ENCODE data around the gene CORIN.

The CORIN gene

GRCh38 chr4:47640911-47641310 lies 197.0 kb downstream of the CORIN start:
- no peak overlapping the region for H3K27ac ChIP-seq
- no peak for TF ChIP-seq CTCF (IDR thresholded peaks at IDR 0.05)
- no peak overlapping the region for H3K4me3 ChIP-seq
- no peak for DNase-seq (ENCODE audit: low spot score)

- no peak overlapping the region for H3K27ac ChIP-seq
- no peak for TF ChIP-seq CTCF (IDR thresholded peaks at IDR 0.05)
- no peak for DNase-seq (ENCODE audit: low spot score)
- no peak overlapping the region for H3K4me3 ChIP-seq
Observed at GRCh38 chr4:47639531-47639930, 198.3 kb downstream of the CORIN start.

GRCh38 chr4:47631161-47631560 lies 206.7 kb downstream of the CORIN start:
- DNase-seq (ENCODE audit: low spot score), result no peak
- H3K27ac ChIP-seq, result no peak overlapping the region

GRCh38 chr4:47624031-47624441 lies 213.8 kb downstream of the CORIN start:
- no peak for DNase-seq (ENCODE audit: low spot score)
- no peak for TF ChIP-seq CTCF (IDR thresholded peaks at IDR 0.05)
- Histone ChIP-seq H3K4me3 (no peak overlapping the region), H3K27ac (no peak overlapping the region)

More at GRCh38 chr4:47631161-47631560, 206.7 kb downstream of the CORIN start:
- no peak overlapping the region for H3K4me3 ChIP-seq
- TF ChIP-seq CTCF (IDR thresholded peaks at IDR 0.05), result no peak

GRCh38 chr4:47621181-47621580 lies 216.7 kb downstream of the CORIN start:
- no peak for TF ChIP-seq CTCF (IDR thresholded peaks at IDR 0.05)
- DNase-seq (ENCODE audit: low spot score), result no peak
- no peak overlapping the region for H3K4me3 ChIP-seq
- H3K27ac ChIP-seq, result no peak overlapping the region

GRCh38 chr4:47619691-47620090 lies 218.2 kb downstream of the CORIN start:
- no peak for TF ChIP-seq CTCF (IDR thresholded peaks at IDR 0.05)
- no peak overlapping the region for H3K27ac ChIP-seq

GRCh38 chr4:47617607-47618006 lies 220.3 kb downstream of the CORIN start:
- Histone ChIP-seq H3K27ac (no peak overlapping the region), H3K4me3 (no peak overlapping the region)
- TF ChIP-seq CTCF (IDR thresholded peaks at IDR 0.05), result no peak
- DNase-seq (ENCODE audit: low spot score), result no peak

More at GRCh38 chr4:47619691-47620090, 218.2 kb downstream of the CORIN start:
- no peak for DNase-seq (ENCODE audit: low spot score)
- H3K4me3 ChIP-seq, result no peak overlapping the region
